H9 (cell line): Measurements from ENCODE around the gene HBP1. TPM values are rescaled to one million over a fixed set of nuclear protein-coding genes. Genes with fewer than 3 reads are reported as not detected.

Experiments used
- DNase-seq: peaks from one replicate; pipeline ENCODE4 v3.0.0-alpha.2; 2017
- H2AFZ ChIP-seq: one replicate; pipeline ENCODE4 v1.6.1; 2013; ENCODE audit warnings: mild to moderate bottlenecking, low read length, control low read depth, moderate library complexity
- H2AK5ac ChIP-seq: 2 replicates; pipeline ENCODE4 v1.6.1; 2013; ENCODE audit warnings: low read length, control low read depth, mixed read lengths; ENCODE audit not compliant: insufficient read length
- H2BK120ac ChIP-seq: one replicate; pipeline ENCODE4 v1.6.1; 2013; ENCODE audit warnings: low read depth, mild to moderate bottlenecking, low read length, control low read depth, inconsistent platforms; ENCODE audit not compliant: poor library complexity, severe bottlenecking
- H2BK12ac ChIP-seq: 2 replicates; pipeline ENCODE4 v1.6.1; 2013; ENCODE audit warnings: low read length, control low read depth, mixed read lengths, low read depth; ENCODE audit not compliant: insufficient read length
- H2BK15ac ChIP-seq: 2 replicates; pipeline ENCODE4 v1.6.1; 2013; ENCODE audit warnings: low read depth, low read length, control low read depth
- H2BK20ac ChIP-seq: one replicate; pipeline ENCODE4 v1.6.1; 2013; ENCODE audit warnings: low read depth, mild to moderate bottlenecking, low read length, control low read depth, inconsistent platforms; ENCODE audit not compliant: poor library complexity, severe bottlenecking
- H2BK5ac ChIP-seq: 2 replicates; pipeline ENCODE4 v1.6.1; 2013; ENCODE audit warnings: low read length, control low read depth, mixed read lengths; ENCODE audit not compliant: insufficient read length
- H3K14ac ChIP-seq: 2 replicates; pipeline ENCODE4 v1.6.1; 2013; ENCODE audit warnings: low read length, control low read depth; ENCODE audit not compliant: insufficient read depth
- H3K18ac ChIP-seq: 2 replicates; pipeline ENCODE4 v1.6.1; 2013; ENCODE audit warnings: low read depth, mild to moderate bottlenecking, mixed read lengths, low read length, control low read depth; ENCODE audit not compliant: insufficient read length
- H3K23ac ChIP-seq: 2 replicates; pipeline ENCODE4 v1.6.1; 2013; ENCODE audit warnings: low read length, control low read depth, mixed read lengths, low read depth; ENCODE audit not compliant: insufficient read length
- H3K23me2 ChIP-seq: 2 replicates; pipeline ENCODE4 v1.6.1; 2013; ENCODE audit warnings: low read depth, mild to moderate bottlenecking, mixed read lengths, low read length, control low read depth; ENCODE audit not compliant: insufficient read length, poor library complexity, severe bottlenecking
- H3K27ac ChIP-seq: 2 replicates; pipeline ENCODE4 v1.5.1; 2013; ENCODE audit warnings: low read length, control low read depth, mixed read lengths, low read depth; ENCODE audit not compliant: insufficient read length
- H3K27me3 ChIP-seq: 2 replicates; pipeline ENCODE4 v1.6.1; 2013; ENCODE audit warnings: low read length, control low read depth, inconsistent platforms; ENCODE audit not compliant: insufficient read depth
- H3K4ac ChIP-seq: 2 replicates; pipeline ENCODE4 v1.6.1; 2013; ENCODE audit warnings: low read depth, mild to moderate bottlenecking, control low read depth, inconsistent platforms, low read length, moderate library complexity
- H3K4me1 ChIP-seq: 2 replicates; pipeline ENCODE4 v1.6.1; 2013; ENCODE audit warnings: low read length, control low read depth, inconsistent platforms; ENCODE audit not compliant: insufficient read depth
- H3K4me2 ChIP-seq: 2 replicates; pipeline ENCODE4 v1.6.1; 2013; ENCODE audit warnings: low read length, control low read depth, mixed read lengths; ENCODE audit not compliant: insufficient read length, insufficient read depth
- H3K56ac ChIP-seq: 2 replicates; pipeline ENCODE4 v1.6.1; 2013; ENCODE audit warnings: low read depth, mild to moderate bottlenecking, mixed read lengths, low read length, control low read depth; ENCODE audit not compliant: insufficient read length
- H3K79me1 ChIP-seq: 2 replicates; pipeline ENCODE4 v1.6.1; 2013; ENCODE audit warnings: low read depth, mild to moderate bottlenecking, moderate library complexity, low read length, control low read depth, inconsistent platforms; ENCODE audit not compliant: insufficient read depth, poor library complexity, severe bottlenecking
- H3K79me2 ChIP-seq: 2 replicates; pipeline ENCODE4 v1.6.1; 2013; ENCODE audit warnings: low read length, control low read depth, inconsistent platforms; ENCODE audit not compliant: insufficient read depth
- H3K9ac ChIP-seq: 2 replicates; pipeline ENCODE4 v1.6.1; 2013; ENCODE audit warnings: low read length, control low read depth, mixed read lengths; ENCODE audit not compliant: insufficient read length; ENCODE audit errors: extremely low read depth
- H3K9me3 ChIP-seq: one replicate; pipeline ENCODE4 v1.6.1; 2013; ENCODE audit warnings: low read depth, low read length, inconsistent platforms; ENCODE audit not compliant: control insufficient read depth
- H3T11ph ChIP-seq: one replicate; pipeline ENCODE4 v1.6.1; 2013; ENCODE audit warnings: mild to moderate bottlenecking, low read length, control low read depth, inconsistent platforms
- H4K20me1 ChIP-seq: one replicate; pipeline ENCODE4 v1.6.1; 2013; ENCODE audit not compliant: control insufficient read depth, insufficient read length, insufficient read depth
- H4K5ac ChIP-seq: 2 replicates; pipeline ENCODE4 v1.6.1; 2013; ENCODE audit warnings: low read depth, mild to moderate bottlenecking, mixed read lengths, low read length, control low read depth; ENCODE audit not compliant: insufficient read length
- H4K8ac ChIP-seq: replicated peaks from 2 replicates; pipeline ENCODE4 v1.6.1; 2013; ENCODE audit warnings: low read length, control low read depth, mixed read lengths, low read depth; ENCODE audit not compliant: insufficient read length
- H4K91ac ChIP-seq: 2 replicates; pipeline ENCODE4 v1.6.1; 2013; ENCODE audit warnings: low read depth, mild to moderate bottlenecking, moderate library complexity, mixed read lengths, low read length, control low read depth; ENCODE audit not compliant: insufficient read length
- H3K27ac Mint-ChIP-seq, 3 experiments: 2 replicates in 2 of 3; 3 replicates in 1 of 3; pipeline ENCODE4 v1.8.0; 2020 to 2021; ENCODE audit warnings: mixed read lengths in 3 of 3, mild to moderate bottlenecking in 1 of 3, moderate library complexity in 1 of 3
- H3K27me3 Mint-ChIP-seq: 2 replicates; pipeline ENCODE4 v1.8.0; 2021; ENCODE audit warnings: low read depth, mild to moderate bottlenecking, moderate library complexity, mixed read lengths
- H3K36me3 Mint-ChIP-seq, 3 experiments: 2 replicates in 2 of 3; 3 replicates in 1 of 3; pipeline ENCODE4 v1.8.0; 2020 to 2021; ENCODE audit warnings: low read depth in 3 of 3, mixed read lengths in 3 of 3; ENCODE audit not compliant: insufficient read depth in 1 of 3
- H3K4me1 Mint-ChIP-seq, 2 experiments: 2 replicates each; pipeline ENCODE4 v1.8.0; 2020; ENCODE audit warnings: mixed read lengths in 2 of 2
- H3K4me3 Mint-ChIP-seq, 2 experiments: 2 replicates in 1 of 2; 3 replicates in 1 of 2; pipeline ENCODE4 v1.8.0; 2020 to 2021; ENCODE audit warnings: mild to moderate bottlenecking in 2 of 2, mixed read lengths in 2 of 2, moderate library complexity in 1 of 2
- H3K9me3 Mint-ChIP-seq, 2 experiments: 2 replicates in 1 of 2; 3 replicates in 1 of 2; pipeline ENCODE4 v1.8.0; 2020; ENCODE audit warnings: mild to moderate bottlenecking in 2 of 2, mixed read lengths in 2 of 2, moderate library complexity in 1 of 2
- CTCF ChIP-seq: fragments of 200-600 bp; sonication (generic); conservative IDR thresholded peaks from 3 replicates; pipeline ENCODE4 v1.8.0; 2021; ENCODE audit warnings: antibody characterized with exemption, mild to moderate bottlenecking
- WGBS: extraction: QIAGEN DNeasy Blood & Tissue Kit; methylation state at CpG from one replicate; pipeline ENCODE4 v1.1.7; 2013; ENCODE audit warnings: missing lambda C conversion rate, low lambda C conversion rate, mixed read lengths; ENCODE audit not compliant: insufficient read length; ENCODE audit errors: extremely low coverage; 5-methylcytosine and 5-hydroxymethylcytosine counted together
- total RNA-seq: library from RNA; stranded (reverse); gene quantifications from 2 replicates; pipeline ENCODE4 v1.2.1, GENCODE V29; 2021

Gene HBP1
- total RNA-seq, 1 experiment from 2014 or later, result 27.6 TPM

DNA sequence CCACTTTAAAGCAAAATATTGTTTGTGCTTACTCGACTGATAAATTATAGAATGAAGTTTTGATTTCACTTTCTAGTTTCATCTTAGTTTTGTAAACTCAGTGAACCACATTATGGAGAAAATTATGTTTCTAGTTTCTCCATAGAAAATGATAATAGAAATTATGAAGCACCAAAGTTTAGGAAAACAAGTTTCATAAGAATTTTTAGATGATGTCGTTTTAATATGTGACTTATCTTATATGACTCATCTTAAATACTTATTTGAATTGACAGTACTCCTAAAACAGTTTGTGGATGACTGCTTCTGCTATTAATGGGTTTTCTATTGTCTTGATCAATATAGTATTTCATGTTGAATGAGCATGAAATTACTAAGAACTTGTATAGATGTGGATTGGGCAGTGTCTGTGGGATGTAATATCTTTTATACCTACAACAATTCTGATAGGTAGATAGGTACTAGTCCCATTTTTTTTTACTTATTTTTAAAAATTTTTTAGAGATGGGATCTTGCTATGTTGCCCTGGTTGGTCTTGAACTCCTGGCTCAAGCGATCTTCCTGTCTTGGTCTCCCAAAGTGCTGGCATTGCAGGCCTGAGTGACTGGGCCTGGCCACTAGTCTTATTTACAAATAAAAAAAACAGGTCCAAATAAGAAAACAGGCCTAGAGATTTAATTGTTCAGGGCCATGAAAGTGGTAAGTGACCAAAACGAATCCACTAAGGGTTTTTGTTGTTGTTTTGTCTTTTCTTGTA, 3.7 kb downstream of the HBP1 start:
- Histone ChIP-seq H3K27me3 (no peaks in the 10 kb centered on the region), H3K9ac (no peak overlapping the region)

More for the DNA sequence above, 3.7 kb downstream of the HBP1 start:
- peaks cover 5% of the 10 kb centered on the region for H3K23me2 ChIP-seq
- H2BK5ac ChIP-seq, result no peak overlapping the region
- H2AK5ac ChIP-seq, result no peak overlapping the region
- peak overlapping the region; percentile 30 for H2BK120ac ChIP-seq
- WGBS, result no CpG with 5 or more reads among the region's 4 CpGs
- no peaks in the 10 kb centered on the region for H3K4me1 ChIP-seq
- no peak overlapping the region for H2AFZ ChIP-seq
- no peak for TF ChIP-seq CTCF
- H3K79me2 ChIP-seq, result peaks cover 3% of the 10 kb centered on the region; the same call in 1 of the 2 replicates
- H3T11ph ChIP-seq, result no peak overlapping the region
- H3K27ac ChIP-seq, result no peak overlapping the region
- Mint-ChIP-seq H3K4me3 (no peak overlapping the region), H3K27ac (peak overlapping the region; percentile 70 to 90 (median 90); a peak in 5 of 7 replicates), H3K36me3 (peaks cover 0 to 6% (median 4%) of the 10 kb centered on the region in 3 experiments; a peak in 2 of 7 replicates), H3K9me3 (peaks cover 0 to 3% of the 10 kb centered on the region in 2 experiments; a peak in 2 of 5 replicates), H3K27me3 (no peaks in the 10 kb centered on the region; the same call in 1 of the 2 replicates), H3K4me1 (peaks cover 29 to 38% of the 10 kb centered on the region in 2 experiments)
- no peak overlapping the region for H4K8ac ChIP-seq
- no peak overlapping the region for H3K23ac ChIP-seq
- no peaks in the 10 kb centered on the region for H3K9me3 ChIP-seq
- H3K79me1 ChIP-seq, result no peaks in the 10 kb centered on the region
- H2BK12ac ChIP-seq, result no peak overlapping the region
- no peak overlapping the region for H2BK20ac ChIP-seq
- H3K4me2 ChIP-seq, result no peak overlapping the region
- H2BK15ac ChIP-seq, result no peak overlapping the region
- no peak for DNase-seq
- no peak overlapping the region for H3K4ac ChIP-seq
- H4K5ac ChIP-seq, result no peak overlapping the region
- H3K56ac ChIP-seq, result no peak overlapping the region
- H3K14ac ChIP-seq, result no peak overlapping the region
- H3K18ac ChIP-seq, result no peak overlapping the region
- H4K91ac ChIP-seq, result no peak overlapping the region
- no peaks in the 10 kb centered on the region for H4K20me1 ChIP-seq
